ENCODE data around the gene TCF3.

- TF ChIP-seq CTCF (conservative IDR thresholded peaks at IDR 0.05 in 1 of 2, IDR thresholded peaks at IDR 0.05 in 1 of 2; ENCODE audit: low read depth in 1 of 2, low read length in 2 of 2) (no peak), EZH2 (IDR thresholded peaks at IDR 0.05; ENCODE audit: low read length, missing control alignments) (no peak)
Observed at GRCh38 chr19:1622007-1622406, 30.4 kb downstream of the TCF3 start.
